Thymus (tissue), 11 donors: ENCODE data around the gene MYADML2. TPM values are rescaled to one million over a fixed set of nuclear protein-coding genes. Genes with fewer than 3 reads are reported as not detected.

ENCODE experiments used
- DNase-seq, 9 donors: peaks; one replicate each; pipeline ENCODE4 v3.0.0-alpha.2; 2013; ENCODE audit warnings: low spot score in 9 of 9, low read depth in 6 of 9, missing footprints in 1 of 9
- H3K27ac ChIP-seq, 2 donors: one replicate each; pipeline ENCODE4 v1.5.1; 2013; ENCODE audit warnings: control low read depth in 1 of 2, low read depth in 1 of 2, low read length in 1 of 2, mild to moderate bottlenecking in 1 of 2, moderate library complexity in 1 of 2
- H3K27me3 ChIP-seq, 2 donors: one replicate each; pipeline ENCODE4 v1.5.1; 2013; ENCODE audit warnings: low read length in 1 of 2; ENCODE audit not compliant: control insufficient read depth in 2 of 2, insufficient read depth in 1 of 2
- H3K36me3 ChIP-seq, 2 donors: one replicate each; pipeline ENCODE4 v1.5.1; 2013; ENCODE audit warnings: low read length in 1 of 2, mild to moderate bottlenecking in 1 of 2, moderate library complexity in 1 of 2; ENCODE audit not compliant: control insufficient read depth in 2 of 2, insufficient read depth in 2 of 2
- H3K4me1 ChIP-seq, 2 donors: one replicate each; pipeline ENCODE4 v1.5.1; 2013; ENCODE audit warnings: low read length in 2 of 2; ENCODE audit not compliant: control insufficient read depth in 2 of 2, insufficient read depth in 2 of 2
- H3K4me3 ChIP-seq, 2 donors: one replicate each; pipeline ENCODE4 v1.5.1; 2013; ENCODE audit warnings: low read length in 2 of 2, control low read depth in 1 of 2, mild to moderate bottlenecking in 1 of 2
- H3K9me3 ChIP-seq, 2 donors: one replicate each; pipeline ENCODE4 v1.5.1; 2013; ENCODE audit warnings: low read length in 1 of 2, mild to moderate bottlenecking in 1 of 2; ENCODE audit not compliant: control insufficient read depth in 2 of 2, insufficient read depth in 1 of 2
- WGBS: extraction: QIAGEN DNeasy Blood & Tissue Kit; methylation state at CpG from one replicate; pipeline ENCODE4 v1.1.7; 2013; 5-methylcytosine and 5-hydroxymethylcytosine counted together
- polyA plus RNA-seq: library from polyadenylated mRNA; stranded (reverse); fragments of 200-250 nt; gene quantifications from one replicate; pipeline ENCODE4 v1.2.3, GENCODE V29; 2013
- total RNA-seq: library from RNA; stranded (reverse); fragments of 120-200 nt; gene quantifications from one replicate; pipeline ENCODE4 v1.2.4, GENCODE V29; 2013
- donor health status: healthy.

MYADML2 gene
- total and polyA plus RNA-seq, 2 donors, result 0.05 to 0.07 TPM

DNA sequence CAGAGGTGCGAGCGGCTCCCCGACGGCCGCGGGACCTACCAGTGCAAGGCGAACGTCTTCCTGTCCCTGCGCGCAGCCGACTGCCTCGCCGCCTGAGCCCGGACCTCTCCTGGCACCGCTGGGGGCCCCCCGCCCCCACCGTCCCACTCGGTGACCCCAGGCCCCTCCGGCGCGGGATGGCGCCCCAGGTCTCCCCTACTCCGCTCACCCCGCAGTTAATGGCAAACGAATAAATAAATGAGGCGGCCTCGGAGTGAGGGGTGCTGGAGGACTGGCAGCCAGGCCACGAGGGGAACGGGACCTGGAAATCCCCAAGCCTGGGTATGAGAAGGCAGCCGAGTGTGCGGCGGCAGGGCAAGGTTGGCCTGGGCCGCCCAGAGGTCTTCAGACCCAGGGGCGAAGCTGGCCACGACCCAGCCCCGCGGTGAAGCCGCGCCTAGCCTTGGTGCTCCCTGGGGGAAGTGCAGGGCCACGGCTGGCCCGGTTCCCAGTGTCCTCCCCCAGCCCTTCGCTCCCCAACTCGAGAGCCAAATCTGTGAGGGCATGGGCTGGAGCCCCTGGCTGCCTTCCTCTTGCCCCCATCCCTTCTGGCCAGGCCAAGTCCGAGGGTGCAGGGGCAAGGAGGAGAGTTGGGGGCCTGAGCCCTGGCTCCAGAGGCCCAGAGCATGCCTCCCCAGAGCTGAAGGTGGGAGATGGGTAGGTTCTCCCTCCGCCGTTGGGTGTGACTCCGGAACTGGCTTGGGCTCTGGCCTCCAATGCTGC lies 44.2 kb downstream of the MYADML2 start:
- DNase-seq, result no peak
- peaks cover 0 to 4% of the 10 kb centered on the region in 2 donors for H3K4me1 ChIP-seq
- H3K27ac ChIP-seq, result no peak overlapping the region
- H3K9me3 ChIP-seq, result no peaks in the 10 kb centered on the region
- no peak overlapping the region for H3K4me3 ChIP-seq
- WGBS, result 51% methylated on average over 47 of the region's 47 CpGs
- H3K27me3 ChIP-seq, result peaks cover 24 to 37% of the 10 kb centered on the region in 2 donors
- peaks cover 54 to 67% of the 10 kb centered on the region in 2 donors for H3K36me3 ChIP-seq

GRCh38 chr17:81902023-81902652 lies 44.9 kb downstream of the MYADML2 start, which contains the start of gene NPB:
NPB (plus strand) TSS chr17:81902238; CDS start chr17:81902278, 40 bp downstream.
- DNase-seq, result no peak
- no peaks in the 10 kb centered on the region for H3K9me3 ChIP-seq
- peaks cover 0 to 4% of the 10 kb centered on the region in 2 donors for H3K4me1 ChIP-seq
- H3K27me3 ChIP-seq, result peaks cover 24 to 37% of the 10 kb centered on the region in 2 donors
- H3K4me3 ChIP-seq, result peak within 1 kb of the TSS in 1 of 2 donors; percentile 6
- WGBS, result 4% methylated on average over 79 of the region's 79 CpGs
- peaks cover 57 to 69% of the 10 kb centered on the region in 2 donors for H3K36me3 ChIP-seq
- no peak within 1 kb of the TSS for H3K27ac ChIP-seq

- Histone ChIP-seq H3K9me3 (no peaks in the 10 kb centered on the region), H3K4me3 (no peak overlapping the region), H3K27me3 (peaks cover 24 to 37% of the 10 kb centered on the region in 2 donors), H3K27ac (no peak overlapping the region), H3K36me3 (peaks cover 58 to 70% of the 10 kb centered on the region in 2 donors), H3K4me1 (peaks cover 0 to 4% of the 10 kb centered on the region in 2 donors)
- WGBS, result 61% methylated on average over 21 of the region's 21 CpGs
- no peak for DNase-seq
These were observed 45.6 kb downstream of the MYADML2 start for GRCh38 chr17:81901167-81902022.

DNA sequence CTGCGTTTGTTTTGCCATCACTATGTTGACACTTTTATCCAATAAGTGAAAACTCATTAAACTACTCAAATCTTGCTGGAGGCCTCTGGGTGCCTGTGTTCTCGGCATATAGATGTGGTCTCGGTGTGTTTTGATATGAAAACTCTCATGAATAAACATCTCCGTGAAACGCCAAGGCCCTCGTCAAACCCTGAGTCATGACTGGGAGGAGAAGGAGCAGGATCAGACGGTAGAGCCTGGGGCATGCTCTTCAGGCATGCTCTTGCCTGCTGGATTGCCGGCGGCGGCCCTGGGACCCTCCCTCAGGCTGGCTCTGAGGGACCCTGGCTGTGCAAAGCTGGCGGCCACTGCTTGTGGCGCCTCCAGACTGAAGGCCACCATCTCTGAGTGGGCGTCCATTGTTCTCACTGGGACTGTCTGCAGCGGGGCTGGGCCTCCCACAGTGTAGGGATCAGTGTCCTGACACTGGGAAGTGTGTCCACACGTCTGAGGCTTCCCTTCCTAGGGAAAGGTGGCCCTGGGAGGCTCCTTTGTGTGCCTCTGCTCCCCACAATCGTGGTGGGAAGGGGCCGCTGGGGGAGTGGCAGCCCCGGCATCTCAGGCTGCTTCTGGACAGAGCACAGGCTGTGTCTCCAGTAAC lies 46.7 kb downstream of the MYADML2 start:
- no peak for DNase-seq
- no peak overlapping the region for H3K27ac ChIP-seq
- 95% methylated on average over 18 of the region's 18 CpGs for WGBS

DNA sequence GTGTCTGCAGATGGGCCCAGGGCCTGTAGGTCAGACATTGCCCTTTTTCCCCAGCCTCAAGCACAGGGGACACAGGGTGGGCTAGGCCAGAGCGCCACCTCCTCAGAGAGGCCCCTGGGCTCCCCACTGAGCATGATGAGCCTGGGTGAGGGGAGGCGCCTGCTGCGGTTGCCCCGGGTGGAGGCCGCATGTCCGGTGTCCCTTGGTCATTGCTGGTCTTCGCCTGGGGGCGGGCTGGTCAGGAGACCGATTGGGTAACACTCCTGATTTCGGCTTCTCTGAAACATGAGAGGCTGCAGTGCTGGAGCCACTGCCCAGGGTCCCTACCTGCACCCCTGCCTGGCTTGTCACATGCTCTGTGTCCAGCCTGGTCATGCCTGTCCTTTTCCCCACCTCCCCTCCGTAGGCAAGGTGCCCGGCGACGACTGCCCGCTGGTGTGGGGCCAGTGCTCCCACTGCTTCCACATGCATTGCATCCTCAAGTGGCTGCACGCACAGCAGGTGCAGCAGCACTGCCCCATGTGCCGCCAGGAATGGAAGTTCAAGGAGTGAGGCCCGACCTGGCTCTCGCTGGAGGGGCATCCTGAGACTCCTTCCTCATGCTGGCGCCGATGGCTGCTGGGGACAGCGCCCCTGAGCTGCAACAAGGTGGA lies 47.4 kb downstream of the MYADML2 start:
- H3K4me3 ChIP-seq, result no peak overlapping the region
- no peak overlapping the region for H3K27ac ChIP-seq
- DNase-seq, result no peak
- no peaks in the 10 kb centered on the region for H3K9me3 ChIP-seq
- H3K36me3 ChIP-seq, result peaks cover 56 to 69% of the 10 kb centered on the region in 2 donors
- 97% methylated on average over 22 of the region's 22 CpGs for WGBS
- peaks cover 0 to 4% of the 10 kb centered on the region in 2 donors for H3K4me1 ChIP-seq
- H3K27me3 ChIP-seq, result peaks cover 24 to 37% of the 10 kb centered on the region in 2 donors

More for the DNA sequence above, 46.7 kb downstream of the MYADML2 start:
- H3K9me3 ChIP-seq, result no peaks in the 10 kb centered on the region
- H3K36me3 ChIP-seq, result peaks cover 55 to 70% of the 10 kb centered on the region in 2 donors
- peaks cover 0 to 4% of the 10 kb centered on the region in 2 donors for H3K4me1 ChIP-seq
- peaks cover 24 to 37% of the 10 kb centered on the region in 2 donors for H3K27me3 ChIP-seq
- H3K4me3 ChIP-seq, result no peak overlapping the region

DNA sequence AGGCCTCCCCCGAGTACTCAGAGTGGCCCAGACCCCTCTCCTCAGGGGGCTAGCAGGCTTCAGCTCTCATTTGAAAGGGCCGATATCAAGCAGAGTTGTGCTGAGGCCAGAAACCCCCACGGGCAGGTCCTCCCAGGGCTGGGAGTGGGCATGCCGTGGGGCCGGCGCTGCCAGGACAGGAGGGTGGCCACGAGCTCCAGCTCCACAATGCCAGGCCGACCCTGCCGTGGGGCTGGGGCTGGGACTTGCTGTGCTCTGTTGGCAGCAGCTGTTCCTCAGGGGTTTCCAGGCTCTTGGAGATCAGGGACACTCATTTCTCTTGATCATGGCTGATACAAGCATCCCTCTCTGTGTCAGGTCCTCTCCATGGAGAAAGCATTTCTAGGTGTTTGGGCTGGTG lies 48.1 kb downstream of the MYADML2 start:
- H3K36me3 ChIP-seq, result peaks cover 56 to 67% of the 10 kb centered on the region in 2 donors
- no peak overlapping the region for H3K27ac ChIP-seq
- peaks cover 24 to 34% of the 10 kb centered on the region in 2 donors for H3K27me3 ChIP-seq
- H3K4me1 ChIP-seq, result peaks cover 0 to 4% of the 10 kb centered on the region in 2 donors
- DNase-seq, result no peak
- no peaks in the 10 kb centered on the region for H3K9me3 ChIP-seq
- H3K4me3 ChIP-seq, result no peak overlapping the region
- WGBS, result 96% methylated on average over 9 of the region's 9 CpGs

DNA sequence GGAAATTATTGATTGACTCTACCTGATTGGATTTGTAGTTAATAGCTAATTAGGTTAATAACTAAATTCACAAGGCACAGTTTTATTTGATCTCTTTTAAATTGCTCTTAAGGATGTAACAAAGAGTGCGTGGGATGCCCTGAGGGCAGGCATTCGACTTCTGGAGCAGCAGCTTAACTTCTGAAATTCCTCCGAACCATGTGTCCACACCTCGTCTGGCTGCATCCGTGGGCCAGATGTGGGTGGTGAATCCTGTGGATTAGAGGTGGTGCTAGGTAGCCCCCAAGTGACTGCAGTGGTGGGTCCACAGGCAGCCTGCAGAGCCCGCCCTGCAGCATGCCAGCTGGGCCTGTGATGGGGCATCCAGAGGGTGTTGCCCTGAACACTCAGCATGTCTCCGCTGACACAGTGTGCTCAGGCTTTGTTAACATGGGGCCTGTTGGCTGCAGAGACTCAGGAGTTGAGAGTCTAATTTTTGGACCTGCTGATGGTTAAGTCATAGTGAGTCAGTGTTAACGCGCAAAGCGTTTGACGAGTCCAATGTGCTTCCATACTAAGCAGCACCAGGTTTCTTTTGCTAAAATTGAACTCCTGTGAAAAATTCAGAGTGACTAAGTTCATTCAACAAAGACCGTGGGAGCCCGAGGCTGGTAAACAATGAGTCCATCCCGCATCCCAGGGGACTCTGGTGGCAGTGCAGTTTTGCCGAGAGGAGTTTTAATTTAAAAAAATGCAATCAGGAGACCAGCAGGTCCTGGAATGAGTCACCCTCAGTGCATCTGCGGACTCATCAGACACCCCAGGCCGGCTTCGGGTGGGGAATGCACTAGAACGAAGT lies 48.8 kb downstream of the MYADML2 start:
- peaks cover 21 to 28% of the 10 kb centered on the region in 2 donors for H3K27me3 ChIP-seq
- no peak for DNase-seq
- H3K36me3 ChIP-seq, result peaks cover 55 to 61% of the 10 kb centered on the region in 2 donors
- no peak overlapping the region for H3K27ac ChIP-seq
- peaks cover 0 to 4% of the 10 kb centered on the region in 2 donors for H3K4me1 ChIP-seq
- 97% methylated on average over 19 of the region's 19 CpGs for WGBS
- H3K9me3 ChIP-seq, result no peaks in the 10 kb centered on the region
- H3K4me3 ChIP-seq, result no peak overlapping the region
